Pons (tissue), 1 donor: Measurements from ENCODE around the gene SRD5A2.
"Not testable (repeated sequence)": the region's sequence is repeated elsewhere in the genome, so short reads cannot be mapped to it uniquely, and the experiment has no call there.

ENCODE experiments used
- DNase-seq: peaks from one replicate; pipeline ENCODE4 v3.0.0-alpha.2; 2016; ENCODE audit warnings: low spot score

Gene SRD5A2

DNA sequence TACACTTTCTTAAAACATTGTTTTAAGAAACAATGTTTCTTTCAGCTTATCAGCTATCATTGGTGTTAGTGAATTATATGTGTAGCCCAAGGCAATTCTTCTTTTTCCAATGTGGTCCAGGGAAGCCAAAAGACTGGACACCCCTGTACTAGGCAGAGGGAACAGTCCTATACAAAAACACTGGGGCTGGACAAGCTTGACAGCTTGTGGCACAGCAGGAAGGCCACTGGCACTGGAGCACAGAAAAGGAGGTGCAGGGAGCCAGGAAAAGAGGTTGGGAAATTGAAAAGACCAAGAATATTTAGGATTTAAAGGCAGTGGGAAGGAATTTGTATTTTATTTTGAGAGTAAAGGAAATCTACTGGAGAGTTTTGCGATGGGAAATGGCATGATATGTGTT lies 47.7 kb downstream of the SRD5A2 start:
- no peak for DNase-seq

- no peak for DNase-seq
Measured at GRCh38 chr2:31531101-31531500, 49.6 kb downstream of the SRD5A2 start.

DNA sequence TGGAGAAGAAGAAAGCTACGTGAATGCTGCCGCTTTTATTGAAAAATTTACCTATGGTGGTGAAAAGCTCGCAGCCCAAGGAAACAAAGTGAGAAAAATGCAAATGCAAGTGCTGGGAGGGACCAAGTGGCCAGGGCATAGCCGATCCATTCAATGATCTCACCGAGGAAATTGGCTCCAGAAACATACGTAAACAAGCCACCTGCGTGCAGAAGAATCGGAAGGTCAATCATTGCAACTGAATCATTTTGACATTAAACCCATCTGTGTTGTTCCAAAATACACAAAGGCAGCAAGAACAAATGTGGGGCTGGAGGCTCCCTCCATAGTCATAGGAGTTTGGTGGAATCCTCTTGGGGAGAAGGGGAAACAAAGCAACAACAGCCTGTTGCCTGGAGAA lies 51.5 kb downstream of the SRD5A2 start:
- DNase-seq: no peak

- no peak for DNase-seq
Measured at GRCh38 chr2:31528823-31529222, 51.9 kb downstream of the SRD5A2 start.

GRCh38 chr2:31526946-31527732 lies 53.6 kb downstream of the SRD5A2 start:
- no peak for DNase-seq

DNA sequence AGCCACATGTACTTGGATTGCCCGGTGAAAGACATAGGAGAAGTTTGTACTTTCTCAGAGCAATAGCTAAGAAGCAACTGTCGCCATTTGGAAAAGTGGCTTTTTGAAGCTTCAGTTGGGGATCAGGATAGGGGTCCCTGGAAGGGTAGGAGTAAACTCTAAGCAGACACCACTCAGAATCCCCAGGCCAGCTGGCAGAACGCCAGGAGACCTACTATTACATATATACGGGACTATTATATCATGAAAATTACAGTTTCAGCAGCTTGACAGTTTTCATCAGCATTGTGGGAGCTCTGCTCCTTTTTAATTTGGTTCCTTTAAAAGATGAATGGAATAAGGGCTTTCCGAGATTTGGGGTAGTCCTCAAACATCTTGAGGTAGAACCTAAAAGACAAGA lies 54.9 kb downstream of the SRD5A2 start:
- no peak for DNase-seq

- no peak for DNase-seq
Measured at GRCh38 chr2:31524592-31524991, 56.1 kb downstream of the SRD5A2 start.

DNA sequence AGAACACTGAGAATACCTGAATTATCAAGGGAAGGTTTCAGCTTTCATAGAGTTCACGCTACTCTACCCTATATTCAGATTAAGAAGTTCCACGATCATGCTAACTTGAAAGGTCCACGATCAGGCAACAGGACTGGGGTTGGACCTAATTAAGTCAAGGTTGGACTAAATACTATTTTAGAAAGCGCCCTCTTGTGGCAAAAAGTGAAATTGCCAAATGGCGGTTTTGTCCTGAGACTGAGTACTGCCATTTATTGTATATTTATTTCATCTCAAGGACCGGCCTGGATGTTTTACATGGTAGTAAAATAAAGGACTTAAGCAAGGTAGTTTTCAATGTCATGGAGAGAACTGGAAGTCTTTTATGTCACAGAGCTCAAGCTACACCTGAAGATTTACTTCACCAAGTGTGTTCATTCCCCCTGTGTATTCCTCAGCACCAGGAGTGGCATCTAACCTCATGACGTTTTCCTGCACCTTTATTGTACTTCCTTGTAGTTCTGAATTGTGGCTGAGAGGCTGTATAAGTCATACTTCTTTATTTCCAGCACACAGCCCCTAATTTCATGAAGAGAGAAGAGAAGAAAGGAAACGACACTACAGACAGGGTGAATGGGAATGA lies 56.8 kb downstream of the SRD5A2 start:
- DNase-seq: peak; percentile 40

DNA sequence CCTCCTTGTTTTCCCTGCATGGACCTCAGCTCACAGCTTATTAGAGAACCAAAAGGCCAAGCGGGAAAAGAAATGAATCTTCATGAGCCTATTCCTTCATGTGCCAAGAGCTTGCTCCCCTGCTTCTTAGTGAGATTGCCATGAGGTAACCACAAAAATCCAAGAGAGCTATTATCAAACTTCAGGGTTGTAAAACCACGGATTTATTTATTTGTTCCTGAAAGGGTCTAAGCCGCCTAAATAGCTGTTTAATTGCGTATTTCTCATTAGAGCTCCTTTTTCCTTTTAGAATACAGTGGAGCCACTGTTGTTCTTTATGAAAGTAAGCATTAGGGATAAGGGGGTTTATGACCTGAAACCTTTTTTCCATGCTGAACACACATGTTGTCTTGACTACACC lies 58.0 kb downstream of the SRD5A2 start:
- DNase-seq: no peak

GRCh38 chr2:31517442-31518203 lies 63.1 kb downstream of the SRD5A2 start:
- no peak for DNase-seq

DNA sequence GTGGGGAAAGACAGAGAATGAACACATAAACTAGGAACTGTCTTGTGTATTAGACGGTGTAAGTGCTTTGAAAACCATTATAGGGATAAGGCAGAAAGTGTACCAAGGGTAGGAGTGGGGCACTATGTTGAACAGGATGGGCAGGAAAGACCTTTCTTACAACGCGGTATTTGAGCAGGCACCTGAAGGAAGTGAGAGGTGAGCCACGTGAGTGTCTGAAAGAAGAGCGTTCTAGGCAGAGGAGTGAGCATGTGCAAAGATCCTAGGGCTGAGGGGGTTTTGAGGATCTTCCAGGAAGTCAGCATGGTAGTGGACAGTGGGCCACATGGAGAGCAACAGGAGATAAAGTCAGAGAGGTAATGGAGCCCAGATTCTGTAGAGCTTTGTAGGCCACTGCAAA lies 65.2 kb downstream of the SRD5A2 start:
- DNase-seq: no peak

DNA sequence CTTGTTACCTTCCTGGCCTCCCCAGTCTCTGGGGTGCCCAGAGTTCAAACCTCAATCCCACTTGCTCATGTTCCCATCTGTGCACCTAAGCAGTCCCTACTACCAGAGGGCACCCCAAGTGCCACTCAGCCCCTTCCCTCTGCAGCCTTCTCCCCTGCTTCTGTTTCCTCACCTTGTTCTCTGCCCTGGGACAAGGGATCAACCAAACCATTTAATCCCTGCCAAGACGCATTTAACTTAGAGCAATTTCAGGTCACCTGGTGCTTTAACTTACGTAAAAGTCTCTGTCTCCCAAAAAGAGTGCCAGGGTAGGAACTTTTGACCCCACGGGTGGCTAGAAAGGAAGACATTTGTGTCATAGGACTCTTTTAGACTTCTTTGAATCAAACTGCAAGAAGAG lies 67.2 kb downstream of the SRD5A2 start:
- no peak for DNase-seq

GRCh38 chr2:31511376-31511775 lies 69.4 kb downstream of the SRD5A2 start:
- DNase-seq: no peak

DNA sequence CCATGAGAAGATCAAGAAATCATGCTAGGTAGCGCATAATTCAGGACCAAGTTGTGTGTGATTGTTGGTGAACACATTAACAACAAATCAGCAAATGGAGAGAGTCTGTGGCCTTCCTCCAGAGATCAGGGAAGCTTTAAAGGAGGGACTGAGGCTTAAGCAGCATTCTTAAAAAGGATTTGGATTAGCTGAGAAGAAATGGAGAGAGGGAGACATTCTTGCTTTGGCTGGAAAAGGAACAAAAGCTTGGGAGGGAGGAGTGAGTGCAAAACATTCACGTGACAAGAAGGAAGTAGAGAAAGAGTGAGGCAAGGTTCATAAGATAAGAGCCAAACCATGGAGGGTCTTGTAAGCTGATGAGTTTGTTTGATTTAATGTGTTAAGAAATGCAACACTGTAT lies 75.6 kb downstream of the SRD5A2 start:
- no peak for DNase-seq

GRCh38 chr2:31504311-31504710 lies 76.4 kb downstream of the SRD5A2 start:
- DNase-seq: no peak

DNA sequence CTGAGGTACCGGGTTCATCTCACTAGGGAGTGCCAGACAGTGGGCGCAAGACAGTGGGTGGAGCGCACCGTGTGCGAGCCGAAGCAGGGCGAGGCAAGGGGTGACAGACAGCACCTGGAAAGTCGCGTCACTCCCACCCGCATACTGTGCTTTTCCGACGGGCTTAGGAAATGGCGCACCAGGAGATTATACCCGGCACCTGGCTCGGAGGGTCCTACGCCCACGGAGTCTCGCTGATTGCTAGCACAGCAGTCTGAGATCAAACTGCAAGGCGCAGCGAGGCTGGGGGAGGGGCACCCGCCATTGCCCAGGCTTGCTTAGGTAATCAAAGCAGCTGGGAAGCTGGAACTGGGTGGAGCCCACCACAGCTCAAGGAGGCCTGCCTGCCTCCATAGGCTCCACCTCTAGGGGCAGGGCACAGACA lies 84.3 kb downstream of the SRD5A2 start:
- not testable (repeated sequence) for DNase-seq

- DNase-seq: not testable (repeated sequence)
Measured at GRCh38 chr2:31489339-31489738, 91.4 kb downstream of the SRD5A2 start.

- DNase-seq: no peak
Measured at GRCh38 chr2:31483246-31483645, 97.5 kb downstream of the SRD5A2 start.

DNA sequence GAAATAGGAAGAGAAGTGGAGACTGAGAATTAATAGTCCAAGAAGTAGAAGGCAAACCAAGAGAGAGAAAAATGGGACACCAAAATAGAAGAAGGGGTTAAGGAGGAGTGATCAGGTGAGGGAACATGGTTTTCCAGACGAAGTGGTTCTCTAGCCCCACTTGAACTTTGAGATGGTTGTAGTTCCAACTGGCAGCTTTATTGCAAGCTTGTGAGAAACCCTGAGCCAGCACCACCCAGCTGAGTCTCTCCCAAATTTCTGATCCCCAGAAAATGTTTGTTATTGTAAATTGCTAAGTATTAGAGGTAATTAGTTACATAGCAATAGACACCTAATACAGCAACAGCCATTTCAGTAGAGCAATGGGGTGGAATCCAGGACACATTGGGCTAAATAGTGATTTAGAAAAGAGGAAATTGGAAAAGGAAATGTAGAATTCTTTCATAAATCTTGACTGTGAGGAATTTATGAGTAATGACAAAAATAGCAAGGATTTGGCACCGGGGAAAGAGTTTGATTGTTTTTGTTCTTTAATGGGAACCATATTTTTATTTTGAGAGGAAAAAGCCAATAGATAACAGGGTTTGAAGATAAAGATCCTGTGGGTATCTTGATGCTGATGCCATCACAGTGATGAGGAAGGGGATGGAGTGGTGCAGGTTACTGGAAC lies 104.1 kb downstream of the SRD5A2 start:
- no peak for DNase-seq

- no peak for DNase-seq
Measured at GRCh38 chr2:31475692-31476091, 105.0 kb downstream of the SRD5A2 start.

- no peak for DNase-seq
Measured at GRCh38 chr2:31474296-31474695, 106.4 kb downstream of the SRD5A2 start.
